Measurements from ENCODE around the gene ACOXL. TPM values are rescaled to one million over a fixed set of nuclear protein-coding genes. Genes with fewer than 3 reads are reported as not detected.
"Not testable (repeated sequence)": the region's sequence is repeated elsewhere in the genome, so short reads cannot be mapped to it uniquely, and the experiment has no call there.

ACOXL gene
- total RNA-seq, 2 experiments from 2014 or later, result not detected

DNA sequence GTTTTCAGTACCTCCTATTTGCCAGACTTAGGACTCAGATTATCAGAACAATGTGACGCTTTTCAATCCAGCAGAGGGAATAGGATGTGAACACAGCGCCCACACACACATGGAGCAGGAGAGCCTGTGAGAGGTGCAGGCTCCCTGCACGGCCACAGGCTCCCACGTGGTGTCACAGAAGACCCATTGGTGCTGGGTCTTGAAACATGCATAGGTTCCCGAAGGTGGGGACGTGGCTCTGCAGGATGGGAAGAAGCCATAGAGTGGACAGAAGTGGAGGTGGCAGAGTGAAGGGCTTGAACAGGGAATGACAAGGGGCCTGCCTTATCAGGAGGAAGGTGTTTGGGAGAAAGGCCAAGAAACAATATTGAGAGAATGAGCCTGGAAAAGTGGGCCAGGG is 309.9 kb downstream of the ACOXL start:
- no peak overlapping the region for H3K4me3 ChIP-seq (ENCODE audit: low read length)
- H3K4me1 Mint-ChIP-seq (ENCODE audit: low read depth), result peaks cover 4% of the 10 kb centered on the region
- H3K27ac Mint-ChIP-seq, result no peak overlapping the region
- no peaks in the 10 kb centered on the region for H3K36me3 ChIP-seq (ENCODE audit: insufficient read depth, low read length)
- no peak for ATAC-seq (ENCODE audit: poor library complexity)
- DNase-seq, result no peak
- no peaks in the 10 kb centered on the region for H3K27me3 ChIP-seq (ENCODE audit: control insufficient read depth in 1 of 2, insufficient read depth in 2 of 2, low read length in 2 of 2)
- peaks cover 4% of the 10 kb centered on the region for H3K4me1 ChIP-seq (ENCODE audit: insufficient read depth, low read length)
- no peak overlapping the region for H3K4me3 Mint-ChIP-seq
- ChIA-PET POLR2A (no interaction called here), CTCF (no interaction called here)
- H3K9me3 Mint-ChIP-seq, result no peaks in the 10 kb centered on the region
- H3K27ac ChIP-seq (ENCODE audit: low read depth in 1 of 2, low read length in 2 of 2), result no peak overlapping the region
- no peaks in the 10 kb centered on the region for H3K27me3 Mint-ChIP-seq
- no peak for TF ChIP-seq CTCF (IDR thresholded peaks at IDR 0.05)
- H3K36me3 Mint-ChIP-seq (ENCODE audit: low read depth), result no peaks in the 10 kb centered on the region
- intact Hi-C loops (cut with DNase I, micrococcal nuclease), result no loop called here
- H3K9me3 ChIP-seq (ENCODE audit: control insufficient read depth in 1 of 2, insufficient read depth in 1 of 2, low read length in 2 of 2), result no peaks in the 10 kb centered on the region

GRCh38 chr2:111042772-111043771 is 310.7 kb downstream of the ACOXL start:
- no peaks in the 10 kb centered on the region for H3K27me3 ChIP-seq (ENCODE audit: control insufficient read depth in 1 of 2, insufficient read depth in 2 of 2, low read length in 2 of 2)
- Mint-ChIP-seq H3K36me3 (ENCODE audit: low read depth) (no peaks in the 10 kb centered on the region), H3K4me3 (no peak overlapping the region), H3K4me1 (ENCODE audit: low read depth) (peaks cover 4% of the 10 kb centered on the region), H3K27me3 (no peaks in the 10 kb centered on the region), H3K27ac (no peak overlapping the region), H3K9me3 (no peaks in the 10 kb centered on the region)
- ChIA-PET POLR2A (interaction anchor here (0.6 kb wide), 1 partner anchor 10 kb away, joined by 3 read pairs; no protein-coding TSS in a partner anchor), CTCF (no interaction called here)
- intact Hi-C loops (cut with DNase I, micrococcal nuclease), result no loop called here
- no peak for DNase-seq
- H3K27ac ChIP-seq (ENCODE audit: low read depth in 1 of 2, low read length in 2 of 2), result no peak overlapping the region
- peaks cover 4% of the 10 kb centered on the region for H3K4me1 ChIP-seq (ENCODE audit: insufficient read depth, low read length)
- no peaks in the 10 kb centered on the region for H3K9me3 ChIP-seq (ENCODE audit: control insufficient read depth in 1 of 2, insufficient read depth in 1 of 2, low read length in 2 of 2)
- no peak for ATAC-seq (ENCODE audit: poor library complexity)
- TF ChIP-seq CTCF (IDR thresholded peaks at IDR 0.05), result no peak
- no peak overlapping the region for H3K4me3 ChIP-seq (ENCODE audit: low read length)
- H3K36me3 ChIP-seq (ENCODE audit: insufficient read depth, low read length), result no peaks in the 10 kb centered on the region

DNA sequence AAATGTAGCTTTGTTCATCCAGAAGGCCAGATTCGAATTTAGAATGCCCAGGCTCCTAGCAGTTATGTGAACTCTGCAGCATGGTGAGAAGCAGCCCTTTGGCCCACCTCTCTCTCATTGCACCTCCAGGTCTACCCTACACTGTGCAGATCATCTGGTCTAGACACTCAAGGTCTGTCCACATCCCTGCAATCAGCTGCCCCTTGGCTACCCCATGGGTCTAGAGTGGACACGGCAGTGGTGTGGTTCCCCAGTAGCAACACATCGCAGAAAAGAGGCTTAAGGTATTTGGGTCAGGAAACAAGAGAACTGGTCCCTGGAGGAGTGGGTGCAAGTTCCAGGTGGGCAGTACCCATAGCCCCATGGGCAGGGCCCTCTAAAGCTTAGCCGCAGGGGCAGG is 311.7 kb downstream of the ACOXL start:
- ChIA-PET POLR2A (interaction anchor here (0.6 kb wide), 1 partner anchor 11 kb away, joined by 3 read pairs; no protein-coding TSS in a partner anchor), CTCF (no interaction called here)
- no peak overlapping the region for H3K4me3 Mint-ChIP-seq
- peaks cover 4% of the 10 kb centered on the region for H3K4me1 Mint-ChIP-seq (ENCODE audit: low read depth)
- Histone ChIP-seq H3K27ac (ENCODE audit: low read depth in 1 of 2, low read length in 2 of 2) (no peak overlapping the region), H3K36me3 (ENCODE audit: insufficient read depth, low read length) (no peaks in the 10 kb centered on the region), H3K27me3 (ENCODE audit: control insufficient read depth in 1 of 2, insufficient read depth in 2 of 2, low read length in 2 of 2) (no peaks in the 10 kb centered on the region), H3K4me3 (ENCODE audit: low read length) (no peak overlapping the region), H3K4me1 (ENCODE audit: insufficient read depth, low read length) (peaks cover 4% of the 10 kb centered on the region), H3K9me3 (ENCODE audit: control insufficient read depth in 1 of 2, insufficient read depth in 1 of 2, low read length in 2 of 2) (no peaks in the 10 kb centered on the region)
- ATAC-seq (ENCODE audit: poor library complexity) (no peak), DNase-seq (no peak)
- no peaks in the 10 kb centered on the region for H3K36me3 Mint-ChIP-seq (ENCODE audit: low read depth)
- TF ChIP-seq CTCF (IDR thresholded peaks at IDR 0.05), result no peak
- no peaks in the 10 kb centered on the region for H3K9me3 Mint-ChIP-seq
- no peak overlapping the region for H3K27ac Mint-ChIP-seq
- intact Hi-C loops (cut with DNase I, micrococcal nuclease), result no loop called here
- no peaks in the 10 kb centered on the region for H3K27me3 Mint-ChIP-seq

- H3K4me3 Mint-ChIP-seq; H3K36me3 Mint-ChIP-seq (ENCODE audit: low read depth); CTCF ChIA-PET; H3K4me1 ChIP-seq (ENCODE audit: insufficient read depth, low read length); H3K27me3 Mint-ChIP-seq; POLR2A ChIA-PET; H3K9me3 ChIP-seq (ENCODE audit: control insufficient read depth in 1 of 2, insufficient read depth in 1 of 2, low read length in 2 of 2); DNase-seq; H3K9me3 Mint-ChIP-seq; H3K4me3 ChIP-seq (ENCODE audit: low read length); H3K27ac Mint-ChIP-seq; H3K36me3 ChIP-seq (ENCODE audit: insufficient read depth, low read length); H3K4me1 Mint-ChIP-seq (ENCODE audit: low read depth); H3K27ac ChIP-seq (ENCODE audit: low read depth in 1 of 2, low read length in 2 of 2); ATAC-seq (ENCODE audit: poor library complexity); intact Hi-C loops (cut with DNase I, micrococcal nuclease); H3K27me3 ChIP-seq (ENCODE audit: control insufficient read depth in 1 of 2, insufficient read depth in 2 of 2, low read length in 2 of 2): not testable (repeated sequence)
Observed at GRCh38 chr2:111045236-111045635, 312.9 kb downstream of the ACOXL start.

All from CD4-positive, alpha-beta T cell (primary cell).